Thyroid gland (tissue), 4 donors: ENCODE results near the gene HIVEP2. TPM values are rescaled to one million over a fixed set of nuclear protein-coding genes. Genes with fewer than 3 reads are reported as not detected.
"Not testable (repeated sequence)": the region's sequence is repeated elsewhere in the genome, so short reads cannot be mapped to it uniquely, and the experiment has no call there.

Source experiments
- DNase-seq, 2 donors: peaks; one replicate each; pipeline ENCODE4 v3.0.0-alpha.2; 2019
- H3K27ac ChIP-seq, 3 donors: fragments of 200-600 bp; sonication (generic); 1 replicate in 2 of 3; 2 replicates in 1 of 3; pipeline ENCODE4 v1.5.1; 2016 to 2019; ENCODE audit warnings: mild to moderate bottlenecking in 1 of 3, moderate library complexity in 1 of 3
- H3K27me3 ChIP-seq: fragments of 200-600 bp; sonication (generic); one replicate; pipeline ENCODE4 v1.5.1; 2019
- H3K36me3 ChIP-seq, 2 donors: fragments of 200-600 bp; sonication (generic); one replicate each; pipeline ENCODE4 v1.5.1; 2016 to 2019
- H3K4me1 ChIP-seq, 2 donors: fragments of 200-600 bp; sonication (generic); one replicate each; pipeline ENCODE4 v1.5.1; 2017 to 2019
- H3K4me3 ChIP-seq, 3 donors: fragments of 200-600 bp; sonication (generic); replicated peaks in 1 of 3; 1 replicate in 2 of 3; 2 replicates in 1 of 3; pipeline ENCODE4 v1.5.1; 2016; ENCODE audit warnings: mild to moderate bottlenecking in 1 of 3
- H3K9me3 ChIP-seq: fragments of 200-600 bp; sonication (generic); one replicate; pipeline ENCODE4 v1.5.1; 2017
- CTCF ChIP-seq, 6 experiments: fragments of 200-600 bp in 3 of 6; fragments of 450-650 bp in 3 of 6; sonication (generic) in 3 of 6; IDR thresholded peaks; one replicate each; pipeline ENCODE4 v1.5.1; 2016 to 2019; ENCODE audit warnings: antibody characterized with exemption in 6 of 6, mild to moderate bottlenecking in 2 of 6, inconsistent platforms in 1 of 6, moderate library complexity in 1 of 6
- POLR2A ChIP-seq, 2 donors: fragments of 450-650 bp; IDR thresholded peaks; one replicate each; pipeline ENCODE4 v1.6.1; 2017; ENCODE audit warnings: antibody characterized with exemption in 2 of 2, mild to moderate bottlenecking in 2 of 2, moderate library complexity in 1 of 2
- WGBS, 2 donors: methylation state at CpG; one replicate each; pipeline ENCODE4 v1.1.5; 2017; 5-methylcytosine and 5-hydroxymethylcytosine counted together
- intact Hi-C: fragments of 100-400 bp; cut with DNase I; formaldehyde crosslinking; loops from one replicate; pipeline ENCODE4 v1.15.1; 2023
- total RNA-seq, 4 donors: library from RNA; depleted of rRNA; stranded (reverse); fragments of >200 nt; gene quantifications; one replicate each; pipeline ENCODE4 v1.2.3, GENCODE V29; 2016

HIVEP2 gene
- total RNA-seq, 4 donors from 2014 or later = 23.3 to 41.8 (median 26.4) TPM

DNA sequence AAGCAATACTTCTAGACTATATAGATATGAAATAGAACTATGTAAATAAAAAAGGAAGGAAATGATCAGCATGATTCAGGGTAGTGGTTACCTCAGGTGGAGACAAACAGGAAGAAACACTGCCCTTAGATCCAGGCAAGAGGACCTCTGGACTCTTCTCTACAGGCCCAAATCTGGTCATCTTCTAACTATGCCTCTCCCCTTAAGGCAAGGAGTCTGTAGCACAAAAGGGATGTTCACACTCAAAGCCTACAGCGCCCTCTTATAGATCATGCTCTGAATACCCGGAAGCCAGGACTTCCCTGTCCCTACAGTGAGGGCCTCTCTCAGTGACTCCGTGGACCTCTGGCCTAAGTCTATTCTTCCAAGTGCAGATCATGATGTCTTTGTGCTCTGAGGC lies 30.4 kb upstream of the HIVEP2 start:
- Histone ChIP-seq H3K4me1 (no peaks in the 10 kb centered on the region), H3K9me3 (no peaks in the 10 kb centered on the region), H3K4me3 (no peak overlapping the region), H3K36me3 (no peaks in the 10 kb centered on the region), H3K27me3 (no peaks in the 10 kb centered on the region), H3K27ac (no peak overlapping the region)
- intact Hi-C loops = no loop called here
- no peak for DNase-seq
- 87 to 88% methylated on average over 3 of the region's 3 CpGs for WGBS, 2 donors
- TF ChIP-seq POLR2A (IDR thresholded peaks at IDR 0.05) = no peak

DNA sequence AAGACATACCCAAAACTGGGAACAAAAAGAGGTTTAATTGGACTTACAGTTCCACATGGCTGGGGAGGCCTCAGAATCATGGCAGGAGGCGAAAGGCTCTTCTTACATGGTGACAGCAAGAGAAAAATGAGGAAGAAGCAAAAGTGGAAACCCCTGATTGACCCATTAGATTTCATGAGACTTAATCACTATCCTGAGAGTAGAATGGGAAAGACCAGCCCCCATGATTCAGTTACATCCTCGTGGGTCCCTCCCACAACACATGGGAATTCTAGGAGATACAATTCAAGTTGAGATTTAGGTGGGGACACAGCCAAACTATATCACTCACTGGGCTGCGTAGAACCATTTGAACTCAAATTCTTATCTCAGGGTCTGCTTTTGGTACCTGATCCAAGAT lies 26.0 kb upstream of the HIVEP2 start:
- H3K4me1 ChIP-seq, DNase-seq, H3K27ac ChIP-seq, H3K9me3 ChIP-seq, H3K4me3 ChIP-seq, H3K36me3 ChIP-seq, intact Hi-C loops, H3K27me3 ChIP-seq: not testable (repeated sequence)
- 89 to 92% methylated on average over 3 of the region's 3 CpGs for WGBS, 2 donors

DNA sequence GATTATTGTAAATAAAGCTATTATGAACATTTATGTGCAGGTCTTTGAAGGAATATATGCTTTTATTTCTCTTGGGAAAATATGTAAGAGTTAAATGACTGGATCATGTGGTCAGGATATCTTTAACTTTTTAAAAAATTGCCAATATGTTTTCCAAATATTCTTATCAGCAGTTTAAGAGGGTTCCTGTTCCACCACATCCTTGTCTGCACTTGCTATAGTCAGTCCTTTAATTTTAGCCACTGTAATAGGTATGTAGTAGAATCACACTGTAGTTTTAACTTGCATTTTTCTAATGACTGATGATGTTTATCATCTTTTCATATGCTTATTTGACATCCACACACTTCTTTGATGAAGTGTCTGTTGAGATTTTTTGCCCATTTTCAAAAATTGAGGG lies 23.6 kb upstream of the HIVEP2 start:
- Histone ChIP-seq H3K9me3 (no peaks in the 10 kb centered on the region), H3K36me3 (no peaks in the 10 kb centered on the region), H3K4me3 (no peak overlapping the region), H3K27me3 (no peaks in the 10 kb centered on the region), H3K27ac (no peak overlapping the region), H3K4me1 (no peaks in the 10 kb centered on the region)
- intact Hi-C loops = no loop called here
- DNase-seq = no peak
- TF ChIP-seq POLR2A (IDR thresholded peaks at IDR 0.05) (no peak), CTCF (IDR thresholded peaks at IDR 0.05) (no peak)

- H3K4me3 ChIP-seq = no peak overlapping the region
- H3K27me3 ChIP-seq = no peaks in the 10 kb centered on the region
Observed at GRCh38 chr6:142966294-142966693, 21.3 kb upstream of the HIVEP2 start.

GRCh38 chr6:142965164-142965563 lies 20.2 kb upstream of the HIVEP2 start:
- intact Hi-C loops = no loop called here
- no peak for TF ChIP-seq CTCF (IDR thresholded peaks at IDR 0.05)
- no peak for TF ChIP-seq POLR2A (IDR thresholded peaks at IDR 0.05)
- no peaks in the 10 kb centered on the region for H3K36me3 ChIP-seq
- H3K27me3 ChIP-seq = no peaks in the 10 kb centered on the region
- DNase-seq = no peak
- no peak overlapping the region for H3K27ac ChIP-seq
- WGBS, 2 donors = 96 to 100% methylated on average over 1 of the region's 1 CpG
- H3K9me3 ChIP-seq = no peaks in the 10 kb centered on the region
- H3K4me1 ChIP-seq = no peaks in the 10 kb centered on the region
- no peak overlapping the region for H3K4me3 ChIP-seq

More at GRCh38 chr6:142966294-142966693, 21.3 kb upstream of the HIVEP2 start:
- no peaks in the 10 kb centered on the region for H3K9me3 ChIP-seq
- WGBS, 2 donors = 81 to 85% methylated on average over 1 of the region's 1 CpG
- intact Hi-C loops = no loop called here
- no peak overlapping the region for H3K27ac ChIP-seq
- DNase-seq = no peak
- no peaks in the 10 kb centered on the region for H3K36me3 ChIP-seq
- no peak for TF ChIP-seq CTCF (IDR thresholded peaks at IDR 0.05)
- TF ChIP-seq POLR2A (IDR thresholded peaks at IDR 0.05) = no peak
- H3K4me1 ChIP-seq = no peaks in the 10 kb centered on the region

DNA sequence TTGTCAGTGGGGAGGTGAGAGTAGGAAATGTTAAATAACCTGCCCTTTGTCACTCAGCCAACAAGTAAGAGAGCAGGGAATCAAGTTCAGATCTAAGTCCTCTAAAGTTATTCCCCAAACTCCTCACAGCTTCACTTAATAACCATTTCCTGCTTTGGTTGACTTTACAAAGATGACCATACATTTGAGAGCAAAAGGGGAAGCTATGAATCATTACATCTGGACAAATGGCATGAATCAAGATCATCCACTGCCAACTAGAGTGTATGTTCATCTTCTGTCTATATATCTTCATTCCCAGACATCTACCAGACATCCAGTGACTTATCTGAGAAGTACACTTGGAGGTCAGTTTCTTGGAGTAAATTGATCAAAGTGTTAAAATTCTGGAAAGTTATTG lies 15.1 kb upstream of the HIVEP2 start:
- H3K4me3 ChIP-seq = no peak overlapping the region
- DNase-seq = no peak
- intact Hi-C loops = no loop called here
- H3K27ac ChIP-seq = no peak overlapping the region
- TF ChIP-seq CTCF (IDR thresholded peaks at IDR 0.05) (no peak), POLR2A (IDR thresholded peaks at IDR 0.05) (no peak)
- H3K36me3 ChIP-seq = no peaks in the 10 kb centered on the region
- H3K4me1 ChIP-seq = no peaks in the 10 kb centered on the region
- no peaks in the 10 kb centered on the region for H3K9me3 ChIP-seq
- no peaks in the 10 kb centered on the region for H3K27me3 ChIP-seq
